ENCODE data around the gene TENT4A. TPM values are rescaled to one million over a fixed set of nuclear protein-coding genes. Genes with fewer than 3 reads are reported as not detected.

Gene TENT4A
- total RNA-seq, 1 donor from 2014 or later: 41.2 TPM

DNA sequence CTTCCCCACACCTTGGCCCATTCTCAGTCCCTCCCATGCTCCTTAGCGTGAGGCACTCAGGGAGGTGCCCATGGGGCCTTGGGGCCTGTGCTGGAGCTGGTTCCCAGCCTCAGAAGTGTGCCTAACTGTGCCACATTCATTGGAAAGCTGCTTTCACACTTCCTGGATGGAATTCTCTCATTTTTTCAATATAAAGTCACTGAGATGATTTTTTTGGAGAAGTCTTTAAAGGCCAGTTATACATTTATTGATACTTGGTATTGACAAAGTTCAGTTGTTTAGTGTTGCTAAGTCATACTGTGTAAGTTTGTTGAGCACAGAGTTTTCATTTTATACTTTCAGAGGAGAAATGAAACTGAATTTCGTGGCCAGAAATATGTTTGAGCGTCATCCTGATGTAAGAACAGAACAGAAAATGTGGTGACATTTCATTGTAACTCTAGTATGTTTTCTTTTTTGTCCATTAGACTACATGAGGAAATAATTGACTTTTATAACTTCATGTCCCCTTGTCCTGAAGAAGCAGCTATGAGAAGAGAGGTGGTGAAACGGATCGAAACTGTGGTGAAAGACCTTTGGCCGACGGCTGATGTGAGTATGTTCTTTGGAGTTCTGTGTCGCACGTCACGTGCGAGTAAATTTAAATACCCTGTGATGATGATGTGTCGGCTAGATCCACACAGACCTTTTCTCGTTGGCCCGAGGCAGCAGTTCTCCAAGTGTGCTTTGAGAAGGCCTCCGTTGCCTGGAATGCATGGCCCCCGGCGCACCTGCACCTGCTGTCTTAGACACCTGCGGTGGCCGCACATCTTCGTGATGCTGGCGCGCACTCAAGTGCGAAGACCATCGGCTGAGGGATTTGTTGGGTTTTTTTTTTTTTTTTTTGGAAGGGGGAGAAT is 24.1 kb downstream of the TENT4A start:
- DNase-seq (ENCODE audit: low read depth, low spot score): no peak
- peaks cover 2% of the 10 kb centered on the region for H3K36me3 Mint-ChIP-seq (ENCODE audit: low read depth)
- H3K9me3 Mint-ChIP-seq: no peaks in the 10 kb centered on the region
- no peak overlapping the region for H3K27ac Mint-ChIP-seq (ENCODE audit: unreplicated experiment)
- no peaks in the 10 kb centered on the region for H3K27me3 Mint-ChIP-seq (ENCODE audit: low read depth)
- H3K4me3 Mint-ChIP-seq: no peak overlapping the region
- TF ChIP-seq, protein P1, sequence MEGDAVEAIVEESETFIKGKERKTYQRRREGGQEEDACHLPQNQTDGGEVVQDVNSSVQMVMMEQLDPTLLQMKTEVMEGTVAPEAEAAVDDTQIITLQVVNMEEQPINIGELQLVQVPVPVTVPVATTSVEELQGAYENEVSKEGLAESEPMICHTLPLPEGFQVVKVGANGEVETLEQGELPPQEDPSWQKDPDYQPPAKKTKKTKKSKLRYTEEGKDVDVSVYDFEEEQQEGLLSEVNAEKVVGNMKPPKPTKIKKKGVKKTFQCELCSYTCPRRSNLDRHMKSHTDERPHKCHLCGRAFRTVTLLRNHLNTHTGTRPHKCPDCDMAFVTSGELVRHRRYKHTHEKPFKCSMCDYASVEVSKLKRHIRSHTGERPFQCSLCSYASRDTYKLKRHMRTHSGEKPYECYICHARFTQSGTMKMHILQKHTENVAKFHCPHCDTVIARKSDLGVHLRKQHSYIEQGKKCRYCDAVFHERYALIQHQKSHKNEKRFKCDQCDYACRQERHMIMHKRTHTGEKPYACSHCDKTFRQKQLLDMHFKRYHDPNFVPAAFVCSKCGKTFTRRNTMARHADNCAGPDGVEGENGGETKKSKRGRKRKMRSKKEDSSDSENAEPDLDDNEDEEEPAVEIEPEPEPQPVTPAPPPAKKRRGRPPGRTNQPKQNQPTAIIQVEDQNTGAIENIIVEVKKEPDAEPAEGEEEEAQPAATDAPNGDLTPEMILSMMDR (conservative IDR thresholded peaks at IDR 0.05): no peak
- H3K4me1 Mint-ChIP-seq: peaks cover 12% of the 10 kb centered on the region

DNA sequence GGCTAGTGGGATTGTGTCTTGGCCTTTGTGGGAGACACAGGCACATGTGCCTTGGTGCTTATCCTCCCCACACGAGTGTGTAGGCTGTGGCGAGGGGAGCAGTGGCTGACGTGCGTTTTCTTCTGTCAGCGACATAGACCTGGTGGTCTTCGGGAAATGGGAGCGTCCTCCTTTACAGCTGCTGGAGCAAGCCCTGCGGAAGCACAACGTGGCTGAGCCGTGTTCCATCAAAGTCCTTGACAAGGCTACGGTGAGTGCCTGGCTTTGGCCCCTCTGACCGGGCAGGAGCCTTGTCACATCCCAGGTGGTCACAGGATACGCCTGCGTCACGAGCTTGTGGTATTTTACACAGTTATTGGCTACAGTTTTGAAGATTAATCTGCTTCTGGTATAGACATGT is 26.4 kb downstream of the TENT4A start:
- H3K9me3 Mint-ChIP-seq: no peaks in the 10 kb centered on the region
- H3K27ac Mint-ChIP-seq (ENCODE audit: unreplicated experiment): no peak overlapping the region
- TF ChIP-seq, protein P1 (conservative IDR thresholded peaks at IDR 0.05): no peak
- no peak overlapping the region for H3K4me3 Mint-ChIP-seq
- DNase-seq (ENCODE audit: low read depth, low spot score): no peak
- H3K27me3 Mint-ChIP-seq (ENCODE audit: low read depth): no peaks in the 10 kb centered on the region
- H3K4me1 Mint-ChIP-seq: no peaks in the 10 kb centered on the region
- peaks cover 4% of the 10 kb centered on the region for H3K36me3 Mint-ChIP-seq (ENCODE audit: low read depth)

DNA sequence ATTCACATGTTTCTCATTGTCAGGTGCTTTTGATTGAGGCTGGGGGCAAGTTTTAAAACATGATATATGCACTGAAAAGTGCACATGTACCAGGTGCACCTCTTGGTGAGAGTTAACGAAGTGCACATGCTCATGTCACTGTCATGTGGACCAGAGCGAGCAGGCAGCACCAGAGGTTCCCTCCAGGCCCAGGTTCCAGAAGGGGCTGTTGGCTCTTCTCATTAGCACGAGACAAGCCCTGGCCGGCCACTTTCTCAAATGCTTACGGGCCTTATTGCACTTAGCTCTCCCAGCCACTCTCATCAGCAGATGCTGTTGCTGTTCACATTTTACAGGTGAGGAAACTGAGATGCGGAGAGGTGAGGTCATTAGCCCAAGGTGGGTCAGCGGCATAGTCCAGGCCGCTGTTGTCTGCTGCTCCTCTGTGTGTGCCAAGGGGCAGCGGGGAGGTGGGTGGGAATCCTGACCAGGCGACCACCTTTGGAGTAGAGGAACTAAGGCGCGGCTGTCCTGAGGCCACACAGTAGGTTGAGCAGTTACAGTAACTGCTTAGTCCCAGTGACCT is 27.4 kb downstream of the TENT4A start:
- TF ChIP-seq, protein P1 (conservative IDR thresholded peaks at IDR 0.05): no peak
- Mint-ChIP-seq H3K36me3 (ENCODE audit: low read depth) (peaks cover 5% of the 10 kb centered on the region), H3K27me3 (ENCODE audit: low read depth) (no peaks in the 10 kb centered on the region), H3K4me3 (no peak overlapping the region), H3K9me3 (no peaks in the 10 kb centered on the region), H3K27ac (ENCODE audit: unreplicated experiment) (no peak overlapping the region), H3K4me1 (no peaks in the 10 kb centered on the region)
- no peak for DNase-seq (ENCODE audit: low read depth, low spot score)

DNA sequence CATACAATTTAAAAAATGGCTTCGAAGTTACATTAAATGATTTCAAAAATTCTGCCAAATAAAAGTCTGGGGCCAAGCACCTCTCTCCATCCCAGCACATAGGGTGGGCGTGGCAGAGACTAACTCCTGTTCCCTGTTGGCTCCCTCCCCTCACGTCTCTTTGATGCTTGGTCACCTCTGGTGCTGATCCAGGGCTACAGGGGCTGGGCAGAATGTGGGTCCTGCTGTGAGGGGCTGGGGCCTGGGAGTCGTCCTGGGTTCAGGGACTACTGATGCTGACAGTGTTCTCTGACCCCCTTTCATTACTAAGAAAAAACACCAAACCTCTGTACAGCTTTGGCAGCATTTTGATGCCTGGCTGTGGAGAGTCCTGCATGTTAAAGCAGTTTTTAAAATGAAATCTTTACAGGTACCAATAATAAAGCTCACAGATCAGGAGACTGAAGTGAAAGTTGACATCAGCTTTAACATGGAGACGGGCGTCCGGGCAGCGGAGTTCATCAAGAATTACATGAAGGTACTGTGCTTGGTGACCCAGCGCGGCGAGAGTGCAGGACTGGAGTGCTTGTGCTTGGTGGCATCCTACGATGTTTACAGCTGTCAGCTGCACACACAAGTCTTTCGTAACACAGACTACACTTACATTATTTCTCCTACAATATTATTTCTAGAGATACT is 29.0 kb downstream of the TENT4A start:
- Mint-ChIP-seq H3K9me3 (no peaks in the 10 kb centered on the region), H3K4me3 (no peak overlapping the region), H3K27ac (ENCODE audit: unreplicated experiment) (no peak overlapping the region), H3K27me3 (ENCODE audit: low read depth) (no peaks in the 10 kb centered on the region), H3K36me3 (ENCODE audit: low read depth) (peaks cover 8% of the 10 kb centered on the region), H3K4me1 (no peaks in the 10 kb centered on the region)
- no peak for DNase-seq (ENCODE audit: low read depth, low spot score)
- TF ChIP-seq, protein P1 (conservative IDR thresholded peaks at IDR 0.05): no peak

DNA sequence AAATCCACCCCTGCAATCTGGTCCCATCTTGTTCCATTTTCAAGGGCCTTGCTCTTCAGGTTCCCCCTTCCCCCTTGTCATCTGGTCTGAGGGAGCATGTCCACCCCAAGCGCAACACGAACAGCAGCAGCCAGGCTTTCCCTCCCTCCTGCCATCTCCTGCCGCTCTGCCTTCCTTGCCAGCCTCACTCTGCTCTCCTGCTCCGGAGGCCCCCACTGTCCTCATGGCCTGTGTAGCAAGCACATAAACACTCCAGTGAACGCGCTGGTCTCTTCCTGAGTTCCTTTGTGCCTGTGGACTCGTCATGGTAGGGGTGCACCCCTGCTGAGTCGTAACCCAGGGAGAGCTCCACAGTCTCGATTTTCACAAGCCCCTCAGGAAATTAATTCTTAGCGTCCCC is 29.9 kb downstream of the TENT4A start:
- TF ChIP-seq, protein P1 (conservative IDR thresholded peaks at IDR 0.05): no peak
- DNase-seq (ENCODE audit: low read depth, low spot score): no peak

More for the DNA sequence above, 29.9 kb downstream of the TENT4A start:
- Mint-ChIP-seq H3K27me3 (ENCODE audit: low read depth) (no peaks in the 10 kb centered on the region), H3K9me3 (no peaks in the 10 kb centered on the region), H3K27ac (ENCODE audit: unreplicated experiment) (no peak overlapping the region), H3K4me1 (no peaks in the 10 kb centered on the region), H3K36me3 (ENCODE audit: low read depth) (peaks cover 8% of the 10 kb centered on the region), H3K4me3 (no peak overlapping the region)

Measured in neural crest cell (in vitro differentiated cells).